ENCODE measurements around the gene TCAP. TPM values are rescaled to one million over a fixed set of nuclear protein-coding genes. Genes with fewer than 3 reads are reported as not detected.
A peak's percentile ranks its signal among the peaks of the same experiment; 100 is the strongest.

Gene TCAP
- polyA plus RNA-seq, 1 experiment, result 0.12 TPM

DNA sequence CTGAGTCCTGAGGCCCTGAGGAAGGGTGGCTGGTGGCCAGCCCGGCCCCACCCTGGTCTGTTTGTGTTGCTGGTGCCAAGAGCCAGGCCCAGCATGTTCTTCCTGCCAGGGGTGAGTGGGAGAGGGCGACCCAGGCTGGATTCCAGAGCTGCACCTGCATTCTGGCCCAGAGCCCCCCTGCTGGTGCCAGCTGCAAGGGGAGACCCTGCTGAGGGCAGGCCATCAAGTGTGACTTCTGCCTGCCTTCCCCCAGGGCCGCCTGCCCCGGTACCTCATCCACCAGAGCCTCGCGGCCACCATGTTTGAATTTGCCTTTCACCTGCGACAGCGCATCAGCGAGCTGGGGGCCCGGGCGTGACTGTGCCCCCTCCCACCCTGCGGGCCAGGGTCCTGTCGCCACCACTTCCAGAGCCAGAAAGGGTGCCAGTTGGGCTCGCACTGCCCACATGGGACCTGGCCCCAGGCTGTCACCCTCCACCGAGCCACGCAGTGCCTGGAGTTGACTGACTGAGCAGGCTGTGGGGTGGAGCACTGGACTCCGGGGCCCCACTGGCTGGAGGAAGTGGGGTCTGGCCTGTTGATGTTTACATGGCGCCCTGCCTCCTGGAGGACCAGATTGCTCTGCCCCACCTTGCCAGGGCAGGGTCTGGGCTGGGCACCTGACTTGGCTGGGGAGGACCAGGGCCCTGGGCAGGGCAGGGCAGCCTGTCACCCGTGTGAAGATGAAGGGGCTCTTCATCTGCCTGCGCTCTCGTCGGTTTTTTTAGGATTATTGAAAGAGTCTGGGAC lies 2.4 kb upstream of the TCAP start:
- ChIA-PET CTCF (no interaction called here), POLR2A (no interaction called here)
- H3K27ac ChIP-seq (ENCODE audit: low read depth, low read length), result no peak overlapping the region
- TF ChIP-seq, protein P1, sequence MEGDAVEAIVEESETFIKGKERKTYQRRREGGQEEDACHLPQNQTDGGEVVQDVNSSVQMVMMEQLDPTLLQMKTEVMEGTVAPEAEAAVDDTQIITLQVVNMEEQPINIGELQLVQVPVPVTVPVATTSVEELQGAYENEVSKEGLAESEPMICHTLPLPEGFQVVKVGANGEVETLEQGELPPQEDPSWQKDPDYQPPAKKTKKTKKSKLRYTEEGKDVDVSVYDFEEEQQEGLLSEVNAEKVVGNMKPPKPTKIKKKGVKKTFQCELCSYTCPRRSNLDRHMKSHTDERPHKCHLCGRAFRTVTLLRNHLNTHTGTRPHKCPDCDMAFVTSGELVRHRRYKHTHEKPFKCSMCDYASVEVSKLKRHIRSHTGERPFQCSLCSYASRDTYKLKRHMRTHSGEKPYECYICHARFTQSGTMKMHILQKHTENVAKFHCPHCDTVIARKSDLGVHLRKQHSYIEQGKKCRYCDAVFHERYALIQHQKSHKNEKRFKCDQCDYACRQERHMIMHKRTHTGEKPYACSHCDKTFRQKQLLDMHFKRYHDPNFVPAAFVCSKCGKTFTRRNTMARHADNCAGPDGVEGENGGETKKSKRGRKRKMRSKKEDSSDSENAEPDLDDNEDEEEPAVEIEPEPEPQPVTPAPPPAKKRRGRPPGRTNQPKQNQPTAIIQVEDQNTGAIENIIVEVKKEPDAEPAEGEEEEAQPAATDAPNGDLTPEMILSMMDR (IDR thresholded peaks at IDR 0.05; ENCODE audit: low read depth, low read length), result no peak
- no peak for DNase-seq (ENCODE audit: low read depth, low spot score)
- peaks cover 14% of the 10 kb centered on the region for H3K27me3 ChIP-seq (ENCODE audit: control insufficient read depth, insufficient read depth, low read length)
- H3K4me3 ChIP-seq (ENCODE audit: low read depth, low read length), result no peak overlapping the region
- no peaks in the 10 kb centered on the region; the same call in 1 of the 2 replicates for H3K9me3 ChIP-seq (ENCODE audit: control insufficient read depth, insufficient read depth, low read length)

DNA sequence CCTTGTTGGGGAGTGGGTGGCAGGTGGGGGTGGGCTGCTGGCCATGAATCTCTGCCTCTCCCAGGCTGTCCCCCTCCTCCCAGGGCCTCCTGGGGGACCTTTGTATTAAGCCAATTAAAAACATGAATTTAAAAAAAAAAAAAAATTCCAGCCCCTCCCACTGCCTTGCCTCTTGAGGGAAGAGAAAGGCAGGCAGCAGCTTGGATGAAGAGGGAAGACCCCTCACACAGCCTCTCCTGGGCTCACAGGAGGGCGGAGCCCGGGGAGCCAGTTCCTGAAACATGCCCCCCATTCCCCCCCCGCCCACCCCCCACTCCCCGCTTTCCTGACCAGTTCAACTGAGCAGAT lies 1.8 kb upstream of the TCAP start:
- no peak overlapping the region for H3K27ac ChIP-seq (ENCODE audit: low read depth, low read length)
- DNase-seq (ENCODE audit: low read depth, low spot score), result no peak
- CTCF ChIA-PET, result interaction anchor here (0.7 to 1.0 kb wide), 2 partner anchors 9 kb away, joined by 3 to 4 read pairs; no protein-coding TSS in a partner anchor
- TF ChIP-seq, protein P1 (IDR thresholded peaks at IDR 0.05; ENCODE audit: low read depth, low read length), result no peak
- H3K9me3 ChIP-seq (ENCODE audit: control insufficient read depth, insufficient read depth, low read length), result no peaks in the 10 kb centered on the region; the same call in 1 of the 2 replicates
- no peak overlapping the region for H3K4me3 ChIP-seq (ENCODE audit: low read depth, low read length)
- H3K27me3 ChIP-seq (ENCODE audit: control insufficient read depth, insufficient read depth, low read length), result peaks cover 14% of the 10 kb centered on the region
- POLR2A ChIA-PET, result no interaction called here

DNA sequence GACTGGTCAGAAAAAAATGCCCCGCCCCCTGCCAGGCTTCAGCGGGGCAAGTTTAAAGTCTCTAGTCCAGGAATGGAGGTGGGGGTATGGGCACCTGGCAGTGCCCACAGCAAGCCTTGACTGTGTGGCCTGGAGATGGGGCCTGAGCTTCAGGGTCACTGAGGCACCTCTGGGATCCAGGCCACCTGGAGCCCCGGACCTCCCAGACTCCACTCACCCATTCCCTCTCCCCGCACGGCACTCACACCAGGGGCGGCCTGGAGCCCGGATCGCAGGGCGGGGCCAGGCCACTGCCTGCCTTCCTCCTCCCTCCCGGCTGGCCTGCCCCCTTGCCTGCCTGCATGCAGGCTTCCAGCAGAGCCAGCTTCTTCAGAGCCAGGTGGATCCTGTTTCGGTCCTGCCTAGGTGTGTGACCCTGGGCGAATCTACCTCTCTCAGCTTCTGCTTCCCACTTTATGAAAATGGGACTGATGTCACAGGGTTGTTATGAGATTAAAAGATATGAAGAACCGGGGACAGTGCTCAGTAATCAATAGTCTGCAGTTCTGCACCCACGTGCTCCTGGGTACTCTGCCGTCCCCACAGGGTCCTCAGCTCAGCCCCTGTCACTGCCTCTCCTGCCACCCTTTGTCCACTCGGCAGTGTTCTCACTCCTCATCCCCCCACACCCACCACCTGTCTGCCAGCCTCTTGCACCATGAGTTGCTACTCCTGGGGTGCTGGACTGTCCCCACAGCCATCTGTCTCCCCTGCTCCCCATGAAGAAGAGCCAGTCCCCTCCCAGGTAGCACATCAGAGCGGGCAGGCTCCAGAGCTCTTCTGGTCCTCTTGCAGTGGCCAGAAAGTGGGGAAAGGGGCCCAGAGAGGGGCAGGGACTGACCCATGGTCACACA lies 1.2 kb upstream of the TCAP start:
- Histone ChIP-seq H3K27ac (ENCODE audit: low read depth, low read length) (no peak overlapping the region), H3K9me3 (ENCODE audit: control insufficient read depth, insufficient read depth, low read length) (no peaks in the 10 kb centered on the region; the same call in 1 of the 2 replicates), H3K4me3 (ENCODE audit: low read depth, low read length) (no peak overlapping the region), H3K27me3 (ENCODE audit: control insufficient read depth, insufficient read depth, low read length) (peaks cover 14% of the 10 kb centered on the region)
- ChIA-PET CTCF (interaction anchor here (0.5 to 1.0 kb wide), 3 partner anchors 8 to 33 kb away, joined by 3 to 4 read pairs (median 3); no protein-coding TSS in a partner anchor), POLR2A (interaction anchor here (1.1 kb wide), 1 partner anchor 9 kb away, joined by 3 read pairs; no protein-coding TSS in a partner anchor)
- TF ChIP-seq, protein P1 (IDR thresholded peaks at IDR 0.05; ENCODE audit: low read depth, low read length), result no peak
- no peak for DNase-seq (ENCODE audit: low read depth, low spot score)

DNA sequence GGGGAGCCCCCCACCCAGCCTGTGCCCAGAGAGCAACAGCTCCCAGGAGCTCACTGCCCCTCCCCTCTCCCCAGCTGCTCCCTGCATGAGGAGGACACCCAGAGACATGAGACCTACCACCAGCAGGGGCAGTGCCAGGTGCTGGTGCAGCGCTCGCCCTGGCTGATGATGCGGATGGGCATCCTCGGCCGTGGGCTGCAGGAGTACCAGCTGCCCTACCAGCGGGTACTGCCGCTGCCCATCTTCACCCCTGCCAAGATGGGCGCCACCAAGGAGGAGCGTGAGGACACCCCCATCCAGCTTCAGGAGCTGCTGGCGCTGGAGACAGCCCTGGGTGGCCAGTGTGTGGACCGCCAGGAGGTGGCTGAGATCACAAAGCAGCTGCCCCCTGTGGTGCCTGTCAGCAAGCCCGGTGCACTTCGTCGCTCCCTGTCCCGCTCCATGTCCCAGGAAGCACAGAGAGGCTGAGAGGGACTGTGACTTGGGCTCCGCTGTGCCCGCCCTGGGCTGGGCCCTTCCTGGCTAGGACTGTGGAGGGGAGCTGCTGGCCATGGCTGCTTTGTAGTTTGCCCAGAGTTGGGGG lies 584 bp downstream of the TCAP start:
- DNase-seq (ENCODE audit: low read depth, low spot score), result no peak
- POLR2A ChIA-PET, result no interaction called here
- CTCF ChIA-PET, result interaction anchor here (0.7 to 2.1 kb wide), 4 partner anchors 15 to 65 kb away, joined by 3 to 9 read pairs (median 3); partner anchors contain the start of gene MIEN1
- Histone ChIP-seq H3K4me3 (ENCODE audit: low read depth, low read length) (no peak overlapping the region), H3K27ac (ENCODE audit: low read depth, low read length) (no peak overlapping the region), H3K27me3 (ENCODE audit: control insufficient read depth, insufficient read depth, low read length) (peaks cover 28% of the 10 kb centered on the region), H3K9me3 (ENCODE audit: control insufficient read depth, insufficient read depth, low read length) (no peaks in the 10 kb centered on the region; the same call in 1 of the 2 replicates)
- TF ChIP-seq, protein P1 (IDR thresholded peaks at IDR 0.05; ENCODE audit: low read depth, low read length), result 0 out of 2 replicates have a peak, but pooled peaks have one; percentile 6
